ENCODE results near the gene BCKDK.

BCKDK gene

GRCh38 chr16:31110106-31111034, 2.2 kb downstream of the BCKDK start:
- Histone ChIP-seq H3K4me1 (ENCODE audit: control insufficient read depth in 5 of 5, insufficient read depth in 5 of 5, low read length in 5 of 5) (peaks cover 6 to 44% (median 43%) of the 10 kb centered on the region in 5 donors), H3K9ac (ENCODE audit: low read length in 5 of 5) (no peak overlapping the region), H3K4me3 (ENCODE audit: low read depth in 1 of 5, low read length in 5 of 5) (no peak overlapping the region), H3K36me3 (ENCODE audit: control insufficient read depth in 5 of 5, insufficient read depth in 5 of 5, low read length in 5 of 5) (peaks cover 0 to 39% (median 38%) of the 10 kb centered on the region in 5 donors), H3K27me3 (ENCODE audit: control insufficient read depth in 5 of 5, insufficient read depth in 4 of 5, low read length in 5 of 5) (no peaks in the 10 kb centered on the region), H3K27ac (ENCODE audit: low read depth, low read length) (no peak overlapping the region), H3K9me3 (ENCODE audit: control insufficient read depth in 5 of 5, low read length in 5 of 5) (no peaks in the 10 kb centered on the region)

DNA sequence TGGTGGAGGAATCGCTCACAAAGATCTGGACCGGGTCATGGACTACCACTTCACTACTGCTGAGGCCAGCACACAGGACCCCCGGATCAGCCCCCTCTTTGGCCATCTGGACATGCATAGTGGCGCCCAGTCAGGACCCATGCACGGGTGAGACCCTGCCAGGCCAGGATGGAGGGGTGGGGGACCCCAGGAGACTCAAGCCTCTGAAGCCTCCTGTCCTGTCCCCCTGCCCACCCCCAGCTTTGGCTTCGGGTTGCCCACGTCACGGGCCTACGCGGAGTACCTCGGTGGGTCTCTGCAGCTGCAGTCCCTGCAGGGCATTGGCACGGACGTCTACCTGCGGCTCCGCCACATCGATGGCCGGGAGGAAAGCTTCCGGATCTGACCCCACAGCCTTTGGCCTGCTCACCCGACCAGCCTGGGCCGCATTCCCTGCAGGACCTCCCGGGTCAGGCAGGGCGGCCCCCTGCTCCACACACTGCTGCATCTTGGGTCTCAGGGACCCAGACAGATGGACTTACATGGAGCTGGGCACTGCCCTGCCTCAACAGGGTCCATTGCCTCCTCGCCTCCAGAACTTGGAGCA, 3.8 kb downstream of the BCKDK start:
- peaks cover 0 to 39% (median 38%) of the 10 kb centered on the region in 5 donors for H3K36me3 ChIP-seq (ENCODE audit: control insufficient read depth in 5 of 5, insufficient read depth in 5 of 5, low read length in 5 of 5)
- H3K9me3 ChIP-seq (ENCODE audit: control insufficient read depth in 5 of 5, low read length in 5 of 5): no peaks in the 10 kb centered on the region
- no peak overlapping the region for H3K4me3 ChIP-seq (ENCODE audit: low read depth in 1 of 5, low read length in 5 of 5)
- H3K9ac ChIP-seq (ENCODE audit: low read length in 5 of 5): peak overlapping the region in 1 of 5 donors; percentile 6
- peak overlapping the region; percentile 65 for H3K27ac ChIP-seq (ENCODE audit: low read depth, low read length)
- H3K4me1 ChIP-seq (ENCODE audit: control insufficient read depth in 5 of 5, insufficient read depth in 5 of 5, low read length in 5 of 5): peaks cover 6 to 48% (median 36%) of the 10 kb centered on the region in 5 donors
- no peaks in the 10 kb centered on the region for H3K27me3 ChIP-seq (ENCODE audit: control insufficient read depth in 5 of 5, insufficient read depth in 4 of 5, low read length in 5 of 5)

DNA sequence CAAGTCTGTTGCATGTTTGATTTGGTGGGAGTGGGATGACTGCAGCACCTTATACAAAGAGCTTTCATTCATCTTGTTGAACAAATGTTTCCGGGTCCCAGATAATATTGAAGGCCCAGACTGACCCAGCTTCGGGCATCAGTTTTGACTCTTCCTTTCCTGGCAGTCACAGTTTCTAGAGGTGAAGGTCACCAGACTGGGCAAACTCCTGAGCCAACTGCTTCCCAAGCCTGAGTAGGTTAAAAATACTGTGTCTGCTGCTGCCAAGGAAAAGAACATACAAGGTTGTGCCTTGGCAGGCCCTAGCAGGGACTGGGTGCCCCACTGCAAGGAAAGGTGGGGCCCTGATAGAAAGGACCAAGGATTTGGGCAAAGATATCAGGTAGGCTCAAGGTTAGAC, 4.5 kb downstream of the BCKDK start:
- Histone ChIP-seq H3K9me3 (ENCODE audit: control insufficient read depth in 5 of 5, low read length in 5 of 5) (no peaks in the 10 kb centered on the region), H3K4me3 (ENCODE audit: low read depth in 1 of 5, low read length in 5 of 5) (no peak overlapping the region), H3K4me1 (ENCODE audit: control insufficient read depth in 5 of 5, insufficient read depth in 5 of 5, low read length in 5 of 5) (peaks cover 5 to 49% (median 36%) of the 10 kb centered on the region in 5 donors), H3K36me3 (ENCODE audit: control insufficient read depth in 5 of 5, insufficient read depth in 5 of 5, low read length in 5 of 5) (peaks cover 0 to 39% (median 38%) of the 10 kb centered on the region in 5 donors), H3K27me3 (ENCODE audit: control insufficient read depth in 5 of 5, insufficient read depth in 4 of 5, low read length in 5 of 5) (no peaks in the 10 kb centered on the region), H3K9ac (ENCODE audit: low read length in 5 of 5) (peak overlapping the region in 1 of 5 donors; percentile 6), H3K27ac (ENCODE audit: low read depth, low read length) (peak overlapping the region; percentile 65)

GRCh38 chr16:31113121-31114120, 5.2 kb downstream of the BCKDK start:
- peaks cover 6 to 48% (median 36%) of the 10 kb centered on the region in 5 donors for H3K4me1 ChIP-seq (ENCODE audit: control insufficient read depth in 5 of 5, insufficient read depth in 5 of 5, low read length in 5 of 5)
- H3K27ac ChIP-seq (ENCODE audit: low read depth, low read length): peak overlapping the region; percentile 65

DNA sequence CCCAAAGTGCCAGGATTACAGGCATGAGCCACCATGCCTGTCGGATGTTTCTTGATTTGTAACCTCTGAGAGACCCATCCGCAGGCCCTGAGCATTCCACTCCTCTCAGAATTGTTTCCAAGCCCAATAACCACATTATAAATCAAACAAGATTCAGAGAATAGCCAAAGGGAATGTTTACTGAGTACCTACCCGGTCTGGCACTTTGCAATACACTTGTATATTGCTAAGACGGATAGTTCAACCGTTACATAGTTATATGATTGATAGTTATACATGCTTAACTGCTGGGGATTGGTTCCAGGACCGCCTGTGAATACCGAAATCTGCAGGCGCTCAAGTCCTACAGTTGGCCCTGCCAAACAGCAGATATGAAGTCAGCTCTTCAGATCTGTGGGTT, 6.3 kb downstream of the BCKDK start:
- H3K9ac ChIP-seq (ENCODE audit: low read length in 5 of 5): no peak overlapping the region
- H3K4me1 ChIP-seq (ENCODE audit: control insufficient read depth in 5 of 5, insufficient read depth in 5 of 5, low read length in 5 of 5): peaks cover 7 to 44% (median 33%) of the 10 kb centered on the region in 5 donors
- H3K36me3 ChIP-seq (ENCODE audit: control insufficient read depth in 5 of 5, insufficient read depth in 5 of 5, low read length in 5 of 5): peaks cover 0 to 43% (median 35%) of the 10 kb centered on the region in 5 donors
- no peaks in the 10 kb centered on the region for H3K9me3 ChIP-seq (ENCODE audit: control insufficient read depth in 5 of 5, low read length in 5 of 5)
- H3K27me3 ChIP-seq (ENCODE audit: control insufficient read depth in 5 of 5, insufficient read depth in 4 of 5, low read length in 5 of 5): no peaks in the 10 kb centered on the region
- no peak overlapping the region for H3K4me3 ChIP-seq (ENCODE audit: low read depth in 1 of 5, low read length in 5 of 5)
- H3K27ac ChIP-seq (ENCODE audit: low read depth, low read length): peak overlapping the region; percentile 65

More at GRCh38 chr16:31113121-31114120, 5.2 kb downstream of the BCKDK start:
- Histone ChIP-seq H3K36me3 (ENCODE audit: control insufficient read depth in 5 of 5, insufficient read depth in 5 of 5, low read length in 5 of 5) (peaks cover 0 to 39% (median 38%) of the 10 kb centered on the region in 5 donors), H3K4me3 (ENCODE audit: low read depth in 1 of 5, low read length in 5 of 5) (no peak overlapping the region), H3K9ac (ENCODE audit: low read length in 5 of 5) (peak overlapping the region in 2 of 5 donors; percentile 6 to 21), H3K9me3 (ENCODE audit: control insufficient read depth in 5 of 5, low read length in 5 of 5) (no peaks in the 10 kb centered on the region), H3K27me3 (ENCODE audit: control insufficient read depth in 5 of 5, insufficient read depth in 4 of 5, low read length in 5 of 5) (no peaks in the 10 kb centered on the region)

GRCh38 chr16:31117384-31118222, 9.4 kb downstream of the BCKDK start, which contains the start of gene KAT8:
Gene KAT8 (plus strand): TSS chr16:31117664. CDS start chr16:31117682, 18 bp downstream.
- Histone ChIP-seq H3K4me1 (ENCODE audit: control insufficient read depth in 5 of 5, insufficient read depth in 5 of 5, low read length in 5 of 5) (peaks cover 7 to 40% (median 25%) of the 10 kb centered on the region in 5 donors), H3K9ac (ENCODE audit: low read length in 5 of 5) (peak within 1 kb of the TSS; percentile 73 to 93 (median 89)), H3K36me3 (ENCODE audit: control insufficient read depth in 5 of 5, insufficient read depth in 5 of 5, low read length in 5 of 5) (peaks cover 5 to 41% (median 30%) of the 10 kb centered on the region in 5 donors), H3K9me3 (ENCODE audit: control insufficient read depth in 5 of 5, low read length in 5 of 5) (no peaks in the 10 kb centered on the region), H3K4me3 (ENCODE audit: low read depth in 1 of 5, low read length in 5 of 5) (peak within 1 kb of the TSS; percentile 67 to 93 (median 81)), H3K27me3 (ENCODE audit: control insufficient read depth in 5 of 5, insufficient read depth in 4 of 5, low read length in 5 of 5) (no peaks in the 10 kb centered on the region), H3K27ac (ENCODE audit: low read depth, low read length) (peak within 1 kb of the TSS; percentile 98)

DNA sequence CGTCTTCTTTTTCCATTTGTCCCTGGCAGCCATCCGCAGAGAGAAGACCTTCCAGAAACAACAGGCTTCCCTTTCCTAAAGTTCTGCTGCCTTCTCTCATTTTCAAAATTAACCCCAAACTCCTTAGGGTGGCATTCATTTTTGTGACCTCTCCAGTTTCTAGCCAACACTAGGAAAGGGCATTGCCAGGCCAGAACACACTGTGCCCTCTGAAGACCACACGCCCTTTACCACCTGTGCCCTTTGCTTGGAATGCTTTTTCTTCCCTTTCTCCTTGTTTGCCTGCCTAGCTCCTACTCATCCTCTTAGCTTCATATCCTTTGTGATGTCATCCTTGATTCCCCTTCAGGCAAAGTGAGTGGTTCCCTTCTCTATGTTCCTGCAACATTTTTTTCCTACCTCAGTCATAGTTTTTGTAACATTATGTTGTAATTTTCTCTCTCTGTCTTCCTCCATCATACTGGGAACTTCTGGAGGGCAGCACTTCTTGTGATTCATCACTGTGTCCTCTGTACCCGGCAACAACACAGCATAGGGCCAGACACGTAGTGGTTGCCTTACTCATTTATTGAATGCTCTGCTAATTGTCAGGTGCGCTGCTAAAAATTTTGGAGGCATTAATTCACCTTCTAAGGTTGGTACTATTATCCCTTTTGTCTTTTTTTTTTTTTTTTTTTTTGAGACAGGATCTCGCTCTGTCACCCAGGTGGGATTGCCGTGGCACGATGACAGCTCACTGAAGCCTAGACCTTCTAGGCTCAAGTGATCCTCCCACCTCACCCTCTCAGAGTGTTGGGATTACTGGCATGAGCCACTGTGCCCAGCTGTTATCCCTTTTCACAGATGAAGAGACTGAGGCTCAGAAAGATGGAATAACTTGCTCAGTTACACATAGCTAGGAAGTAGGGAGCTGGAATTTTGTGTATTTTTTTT, 10.3 kb downstream of the BCKDK start:
- H3K4me3 ChIP-seq (ENCODE audit: low read depth in 1 of 5, low read length in 5 of 5): peak overlapping the region; percentile 67 to 93 (median 81)
- peaks cover 5 to 38% (median 27%) of the 10 kb centered on the region in 5 donors for H3K36me3 ChIP-seq (ENCODE audit: control insufficient read depth in 5 of 5, insufficient read depth in 5 of 5, low read length in 5 of 5)
- no peaks in the 10 kb centered on the region for H3K27me3 ChIP-seq (ENCODE audit: control insufficient read depth in 5 of 5, insufficient read depth in 4 of 5, low read length in 5 of 5)
- peak overlapping the region; percentile 67 to 93 (median 89) for H3K9ac ChIP-seq (ENCODE audit: low read length in 5 of 5)
- peak overlapping the region; percentile 98 for H3K27ac ChIP-seq (ENCODE audit: low read depth, low read length)
- peaks cover 7 to 31% (median 16%) of the 10 kb centered on the region in 5 donors for H3K4me1 ChIP-seq (ENCODE audit: control insufficient read depth in 5 of 5, insufficient read depth in 5 of 5, low read length in 5 of 5)
- no peaks in the 10 kb centered on the region for H3K9me3 ChIP-seq (ENCODE audit: control insufficient read depth in 5 of 5, low read length in 5 of 5)

GRCh38 chr16:31120129-31120528, 11.9 kb downstream of the BCKDK start:
- no peak overlapping the region for H3K4me3 ChIP-seq (ENCODE audit: low read depth in 1 of 5, low read length in 5 of 5)
- H3K9ac ChIP-seq (ENCODE audit: low read length in 5 of 5): no peak overlapping the region
- peaks cover 5 to 49% (median 36%) of the 10 kb centered on the region in 5 donors for H3K36me3 ChIP-seq (ENCODE audit: control insufficient read depth in 5 of 5, insufficient read depth in 5 of 5, low read length in 5 of 5)
- H3K4me1 ChIP-seq (ENCODE audit: control insufficient read depth in 5 of 5, insufficient read depth in 5 of 5, low read length in 5 of 5): peaks cover 3 to 22% (median 13%) of the 10 kb centered on the region in 5 donors
- no peaks in the 10 kb centered on the region for H3K9me3 ChIP-seq (ENCODE audit: control insufficient read depth in 5 of 5, low read length in 5 of 5)
- no peaks in the 10 kb centered on the region for H3K27me3 ChIP-seq (ENCODE audit: control insufficient read depth in 5 of 5, insufficient read depth in 4 of 5, low read length in 5 of 5)
- H3K27ac ChIP-seq (ENCODE audit: low read depth, low read length): no peak overlapping the region
